Fibroblast of villous mesenchyme (primary cell): ENCODE results near the gene GRIK3. TPM values are rescaled to one million over a fixed set of nuclear protein-coding genes. Genes with fewer than 3 reads are reported as not detected.

ENCODE experiments used
- DNase-seq: peaks from one replicate; pipeline ENCODE4 v3.0.0-alpha.2; 2010; ENCODE audit warnings: low read depth
- H3K4me3 ChIP-seq: 2 replicates; pipeline ENCODE4 v1.5.1; 2011; ENCODE audit warnings: low read depth, mild to moderate bottlenecking, low read length
- CTCF ChIP-seq: IDR thresholded peaks from 2 replicates; pipeline ENCODE4 v1.5.1; 2012; ENCODE audit warnings: low read depth, mild to moderate bottlenecking, low read length; ENCODE audit not compliant: insufficient read depth
- total RNA-seq: library from RNA; depleted of rRNA; stranded (reverse); fragments of >200 nt; gene quantifications from 2 replicates; pipeline ENCODE4 v1.2.3, GENCODE V29; 2012

Gene GRIK3
- total RNA-seq, 1 donor: not detected

- no peak for DNase-seq
- no peak overlapping the region for H3K4me3 ChIP-seq
- no peak for TF ChIP-seq CTCF
Observed at GRCh38 chr1:36874271-36875060, 159.8 kb downstream of the GRIK3 start.

- no peak for DNase-seq
- TF ChIP-seq CTCF: no peak
Observed at GRCh38 chr1:36872858-36873257, 161.5 kb downstream of the GRIK3 start.

GRCh38 chr1:36872126-36872754 is 162.1 kb downstream of the GRIK3 start:
- DNase-seq: no peak
- TF ChIP-seq CTCF: no peak
- no peak overlapping the region for H3K4me3 ChIP-seq

More at GRCh38 chr1:36872858-36873257, 161.5 kb downstream of the GRIK3 start:
- H3K4me3 ChIP-seq: no peak overlapping the region

DNA sequence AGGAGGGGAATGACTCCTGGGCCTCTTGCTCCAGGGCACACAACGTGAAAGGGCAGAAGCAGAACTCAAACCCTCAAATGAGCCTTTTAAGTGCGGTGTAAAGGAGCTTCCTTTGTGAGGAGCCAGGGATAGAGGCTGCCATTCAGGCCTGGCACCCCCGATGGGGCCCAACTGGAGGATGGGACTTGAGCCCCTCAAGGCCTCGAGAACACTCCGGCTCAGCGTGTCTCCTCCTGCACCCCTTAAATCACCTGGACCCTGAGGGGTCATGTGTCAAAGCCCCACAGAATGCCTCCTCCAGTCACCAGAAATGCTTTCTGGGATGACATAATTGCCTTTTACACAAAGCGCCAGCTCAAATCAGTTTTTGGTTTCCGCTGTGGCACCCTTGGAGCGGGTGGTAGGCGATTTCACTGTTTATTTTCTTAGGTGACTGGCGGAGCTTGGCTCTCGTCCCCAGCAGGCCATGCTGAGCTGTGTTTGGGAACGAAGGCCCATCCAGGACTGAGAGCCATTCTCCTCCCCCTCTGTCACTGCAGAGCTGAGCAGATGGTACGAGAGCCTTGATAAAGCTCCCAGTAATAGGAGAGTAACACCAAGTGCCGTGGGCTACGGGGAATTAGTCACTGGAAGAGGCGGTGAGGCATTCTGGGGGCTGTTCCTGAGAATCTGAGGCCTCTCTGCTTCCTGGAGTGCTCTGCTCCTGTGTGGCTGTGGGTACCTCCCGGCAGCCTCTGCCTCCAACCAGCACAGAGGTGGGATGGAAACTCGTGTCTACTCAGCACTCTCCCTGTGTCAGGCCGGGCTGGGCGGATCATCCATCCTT is 163.0 kb downstream of the GRIK3 start:
- TF ChIP-seq CTCF: no peak
- DNase-seq: no peak
- H3K4me3 ChIP-seq: no peak overlapping the region

DNA sequence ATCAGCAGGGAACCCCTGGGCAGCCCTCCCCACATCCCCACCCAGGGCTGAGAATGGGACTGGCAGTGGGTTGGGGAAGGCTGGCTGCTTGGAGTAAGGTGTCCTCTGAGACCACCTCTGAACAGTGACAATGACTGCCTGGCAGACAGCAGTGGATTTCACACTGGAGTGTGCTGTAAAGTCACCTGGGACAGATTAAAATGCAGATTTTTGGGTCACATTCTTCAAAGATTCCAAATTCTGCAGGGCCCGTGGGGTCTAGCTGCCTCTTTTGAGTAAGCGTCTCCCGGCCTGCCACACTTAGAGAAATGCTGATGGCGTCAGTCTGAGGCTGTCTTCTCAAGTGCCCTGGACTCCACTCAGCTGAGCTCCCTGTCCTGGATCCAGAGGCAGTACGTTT is 164.5 kb downstream of the GRIK3 start:
- no peak for TF ChIP-seq CTCF
- no peak overlapping the region for H3K4me3 ChIP-seq
- no peak for DNase-seq

DNA sequence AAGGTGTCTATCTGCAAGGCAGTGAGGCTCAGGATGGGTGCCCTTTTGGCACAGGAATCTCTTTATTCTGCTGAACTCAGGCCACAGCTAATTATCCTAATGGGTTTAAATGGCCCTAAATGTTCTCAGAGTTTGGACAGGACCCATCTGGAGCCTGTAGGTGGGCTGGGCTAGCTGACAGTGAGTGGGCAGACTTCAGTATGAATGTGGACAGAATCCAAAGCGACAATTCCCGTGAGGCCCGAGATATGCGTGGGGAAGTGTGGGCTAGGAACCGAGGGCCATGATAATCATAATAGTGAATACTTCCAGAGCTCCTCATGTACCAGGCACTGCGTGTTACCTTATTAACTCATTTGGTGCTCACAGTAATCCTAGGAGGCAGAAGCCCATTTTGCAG is 165.3 kb downstream of the GRIK3 start:
- DNase-seq: no peak
- H3K4me3 ChIP-seq: no peak overlapping the region
- TF ChIP-seq CTCF: no peak
